ENCODE data around the gene MLLT10. TPM values are rescaled to one million over a fixed set of nuclear protein-coding genes. Genes with fewer than 3 reads are reported as not detected.
"Not testable (repeated sequence)": the region's sequence is repeated elsewhere in the genome, so short reads cannot be mapped to it uniquely, and the experiment has no call there.

Gene MLLT10
- total RNA-seq, 2 donors from 2014 or later = 55.8 to 62.9 TPM

DNA sequence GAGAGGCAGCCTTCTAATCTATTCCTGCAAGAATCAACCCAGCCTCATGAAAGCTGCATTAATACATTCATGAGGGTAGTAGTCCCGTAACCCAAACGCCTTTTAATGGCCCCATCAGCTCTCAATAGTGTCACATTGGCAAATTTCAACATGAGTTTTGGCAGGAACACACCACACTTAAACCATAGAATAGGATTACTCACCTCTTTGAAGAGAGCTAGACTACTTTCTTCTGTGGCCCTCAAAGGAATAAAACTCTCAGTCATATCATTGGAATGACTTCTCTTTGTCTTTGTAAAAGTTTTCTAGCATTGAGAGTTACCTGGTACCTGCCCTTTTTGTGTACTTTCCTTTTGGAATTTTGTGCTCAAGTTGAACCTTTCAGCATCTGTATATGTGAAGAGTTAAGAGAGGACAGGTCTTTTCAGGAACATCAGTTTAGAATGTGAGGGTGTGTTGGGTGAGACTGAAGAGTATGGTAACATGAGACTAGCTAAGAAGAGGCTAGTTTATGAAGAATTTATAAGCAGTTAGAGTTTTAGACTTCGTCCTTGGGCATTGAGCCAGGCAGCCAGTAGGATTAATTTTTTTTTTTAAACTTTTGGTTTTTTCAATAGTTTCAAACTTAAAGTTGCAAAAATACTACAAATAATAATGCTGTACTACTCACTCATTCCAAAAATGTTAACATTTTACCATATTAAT lies 92.6 kb downstream of the MLLT10 start:
- Mint-ChIP-seq H3K4me3 (no peak overlapping the region), H3K36me3 (ENCODE audit: low read depth) (peaks cover 44% of the 10 kb centered on the region), H3K4me1 (peaks cover 18% of the 10 kb centered on the region), H3K27ac (no peak overlapping the region), H3K27me3 (ENCODE audit: insufficient read depth) (no peaks in the 10 kb centered on the region), H3K9me3 (no peaks in the 10 kb centered on the region)
- Histone ChIP-seq H3K27me3 (ENCODE audit: control insufficient read depth, insufficient read depth, low read length, poor library complexity, severe bottlenecking) (no peaks in the 10 kb centered on the region), H3K9ac (ENCODE audit: extremely low read depth, low read length, poor library complexity, severe bottlenecking) (no peak overlapping the region), H3K36me3 (ENCODE audit: control insufficient read depth, insufficient read depth, low read length) (peaks cover 71% of the 10 kb centered on the region), H3K4me3 (ENCODE audit: low read length) (no peak overlapping the region), H3K27ac (ENCODE audit: low read depth, low read length) (no peak overlapping the region), H3K4me1 (ENCODE audit: control insufficient read depth, insufficient read depth, low read length) (peaks cover 15% of the 10 kb centered on the region), H3K9me3 (ENCODE audit: control insufficient read depth, low read length) (no peaks in the 10 kb centered on the region)
- DNase-seq = no peak
- TF ChIP-seq, protein P1, sequence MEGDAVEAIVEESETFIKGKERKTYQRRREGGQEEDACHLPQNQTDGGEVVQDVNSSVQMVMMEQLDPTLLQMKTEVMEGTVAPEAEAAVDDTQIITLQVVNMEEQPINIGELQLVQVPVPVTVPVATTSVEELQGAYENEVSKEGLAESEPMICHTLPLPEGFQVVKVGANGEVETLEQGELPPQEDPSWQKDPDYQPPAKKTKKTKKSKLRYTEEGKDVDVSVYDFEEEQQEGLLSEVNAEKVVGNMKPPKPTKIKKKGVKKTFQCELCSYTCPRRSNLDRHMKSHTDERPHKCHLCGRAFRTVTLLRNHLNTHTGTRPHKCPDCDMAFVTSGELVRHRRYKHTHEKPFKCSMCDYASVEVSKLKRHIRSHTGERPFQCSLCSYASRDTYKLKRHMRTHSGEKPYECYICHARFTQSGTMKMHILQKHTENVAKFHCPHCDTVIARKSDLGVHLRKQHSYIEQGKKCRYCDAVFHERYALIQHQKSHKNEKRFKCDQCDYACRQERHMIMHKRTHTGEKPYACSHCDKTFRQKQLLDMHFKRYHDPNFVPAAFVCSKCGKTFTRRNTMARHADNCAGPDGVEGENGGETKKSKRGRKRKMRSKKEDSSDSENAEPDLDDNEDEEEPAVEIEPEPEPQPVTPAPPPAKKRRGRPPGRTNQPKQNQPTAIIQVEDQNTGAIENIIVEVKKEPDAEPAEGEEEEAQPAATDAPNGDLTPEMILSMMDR (conservative IDR thresholded peaks at IDR 0.05) = no peak
- 70 to 99% methylated on average over 2 to 3 of the region's 3 CpGs for WGBS, 2 experiments (ENCODE audit: insufficient coverage in 1 of 2, insufficient read length in 1 of 2)

DNA sequence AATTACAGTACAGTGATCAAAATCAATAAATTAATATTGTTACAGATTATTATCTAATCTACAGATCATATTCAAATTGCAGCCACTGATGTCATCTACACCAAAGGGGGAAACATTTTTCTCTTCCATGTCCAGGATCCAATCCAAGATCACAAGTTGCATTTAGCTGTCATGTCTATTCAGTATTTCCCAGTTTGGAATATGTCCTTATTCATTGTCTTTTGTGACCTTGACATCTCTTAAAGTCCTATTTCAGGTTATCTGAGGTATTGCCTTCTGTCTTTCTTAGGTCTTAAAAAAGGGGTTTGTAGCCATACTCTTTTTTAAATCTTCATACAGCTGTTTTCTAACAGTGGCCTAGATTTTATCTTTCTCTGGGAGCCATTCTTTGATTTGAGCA lies 93.3 kb downstream of the MLLT10 start:
- Mint-ChIP-seq H3K4me3 (no peak overlapping the region), H3K27ac (peak overlapping the region; percentile 24), H3K27me3 (ENCODE audit: insufficient read depth) (no peaks in the 10 kb centered on the region), H3K4me1 (peaks cover 18% of the 10 kb centered on the region), H3K9me3 (no peaks in the 10 kb centered on the region), H3K36me3 (ENCODE audit: low read depth) (peaks cover 45% of the 10 kb centered on the region)
- Histone ChIP-seq H3K9me3 (ENCODE audit: control insufficient read depth, low read length) (no peaks in the 10 kb centered on the region), H3K4me1 (ENCODE audit: control insufficient read depth, insufficient read depth, low read length) (peaks cover 15% of the 10 kb centered on the region), H3K27ac (ENCODE audit: low read depth, low read length) (no peak overlapping the region), H3K4me3 (ENCODE audit: low read length) (no peak overlapping the region), H3K27me3 (ENCODE audit: control insufficient read depth, insufficient read depth, low read length, poor library complexity, severe bottlenecking) (no peaks in the 10 kb centered on the region), H3K9ac (ENCODE audit: extremely low read depth, low read length, poor library complexity, severe bottlenecking) (no peak overlapping the region), H3K36me3 (ENCODE audit: control insufficient read depth, insufficient read depth, low read length) (peaks cover 72% of the 10 kb centered on the region)
- DNase-seq = no peak
- TF ChIP-seq, protein P1 (conservative IDR thresholded peaks at IDR 0.05) = no peak

DNA sequence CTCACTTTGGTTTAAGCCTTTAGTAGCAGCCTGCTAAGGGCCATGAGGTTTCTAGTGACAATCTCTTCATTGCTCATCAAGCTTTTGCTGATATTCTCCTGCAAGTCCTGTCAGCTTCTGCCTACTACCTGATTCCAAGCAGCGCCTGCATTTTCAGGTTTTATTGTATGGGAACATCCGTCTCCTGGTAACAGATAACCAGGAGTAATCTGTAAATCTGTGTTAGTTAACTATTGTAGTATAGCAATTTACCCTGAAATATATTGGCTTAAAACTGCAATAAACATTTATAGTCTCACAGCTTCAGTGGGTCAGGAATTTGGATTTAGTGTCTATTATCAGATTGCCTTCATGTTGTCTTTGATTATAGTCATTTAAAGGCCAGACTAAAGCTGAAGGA lies 94.0 kb downstream of the MLLT10 start:
- H3K4me3 Mint-ChIP-seq = no peak overlapping the region
- H3K27me3 Mint-ChIP-seq (ENCODE audit: insufficient read depth) = no peaks in the 10 kb centered on the region

DNA sequence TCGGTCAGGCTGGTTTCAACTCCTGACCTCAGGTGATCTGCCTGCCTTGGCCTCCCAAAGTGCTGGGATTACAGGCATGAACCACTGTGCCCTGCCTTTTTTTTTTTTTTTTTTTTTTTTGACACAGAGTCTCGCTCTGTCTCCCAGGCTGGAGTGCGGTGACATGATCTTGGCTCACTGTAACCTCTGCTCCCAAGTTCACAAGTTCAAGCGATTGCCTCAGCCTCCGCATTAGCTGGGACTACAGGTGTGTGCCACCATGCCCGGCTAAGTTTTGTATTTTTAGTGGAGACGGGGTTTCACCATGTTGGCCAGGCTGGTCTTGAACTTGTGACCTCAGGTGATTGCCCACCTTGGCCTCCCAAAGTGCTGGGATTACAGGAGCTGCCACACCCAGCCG lies 94.6 kb downstream of the MLLT10 start:
- not testable (repeated sequence) for DNase-seq

More for the DNA sequence above, 94.0 kb downstream of the MLLT10 start:
- DNase-seq = no peak
- Histone ChIP-seq H3K4me1 (ENCODE audit: control insufficient read depth, insufficient read depth, low read length) (peaks cover 15% of the 10 kb centered on the region), H3K9ac (ENCODE audit: extremely low read depth, low read length, poor library complexity, severe bottlenecking) (no peak overlapping the region), H3K9me3 (ENCODE audit: control insufficient read depth, low read length) (no peaks in the 10 kb centered on the region), H3K27me3 (ENCODE audit: control insufficient read depth, insufficient read depth, low read length, poor library complexity, severe bottlenecking) (no peaks in the 10 kb centered on the region), H3K36me3 (ENCODE audit: control insufficient read depth, insufficient read depth, low read length) (peaks cover 72% of the 10 kb centered on the region), H3K27ac (ENCODE audit: low read depth, low read length) (no peak overlapping the region), H3K4me3 (ENCODE audit: low read length) (no peak overlapping the region)
- H3K4me1 Mint-ChIP-seq = peaks cover 18% of the 10 kb centered on the region
- 75% methylated on average over 2 of the region's 2 CpGs; no CpG with 5 or more reads in 1 of the 2 experiments for whole genome bisulfite sequencing, 2 experiments (ENCODE audit: insufficient coverage in 1 of 2, insufficient read length in 1 of 2)
- peaks cover 42% of the 10 kb centered on the region for H3K36me3 Mint-ChIP-seq (ENCODE audit: low read depth)
- TF ChIP-seq, protein P1 (conservative IDR thresholded peaks at IDR 0.05) = no peak
- peak overlapping the region; percentile 24 for H3K27ac Mint-ChIP-seq
- H3K9me3 Mint-ChIP-seq = no peaks in the 10 kb centered on the region

More for the DNA sequence above, 94.6 kb downstream of the MLLT10 start:
- H3K27me3 Mint-ChIP-seq (ENCODE audit: insufficient read depth); H3K9ac ChIP-seq (ENCODE audit: extremely low read depth, low read length, poor library complexity, severe bottlenecking); H3K27ac ChIP-seq (ENCODE audit: low read depth, low read length); H3K27me3 ChIP-seq (ENCODE audit: control insufficient read depth, insufficient read depth, low read length, poor library complexity, severe bottlenecking); H3K4me3 Mint-ChIP-seq; H3K27ac Mint-ChIP-seq; H3K9me3 ChIP-seq (ENCODE audit: control insufficient read depth, low read length); H3K9me3 Mint-ChIP-seq; H3K4me3 ChIP-seq (ENCODE audit: low read length): not testable (repeated sequence)
- Mint-ChIP-seq H3K36me3 (ENCODE audit: low read depth) (peaks cover 42% of the 10 kb centered on the region), H3K4me1 (peaks cover 18% of the 10 kb centered on the region)
- H3K4me1 ChIP-seq (ENCODE audit: control insufficient read depth, insufficient read depth, low read length) = peaks cover 15% of the 10 kb centered on the region
- 95 to 99% methylated on average over 7 to 8 of the region's 8 CpGs for WGBS, 2 experiments (ENCODE audit: insufficient coverage in 1 of 2, insufficient read length in 1 of 2)
- peaks cover 69% of the 10 kb centered on the region for H3K36me3 ChIP-seq (ENCODE audit: control insufficient read depth, insufficient read depth, low read length)
